Ishikawa (cell line): Measurements from ENCODE around the gene SDK2.

ENCODE experiments used
- RAD21 ChIP-seq: IDR thresholded peaks from 2 replicates; pipeline ENCODE4 v1.6.1; 2012; ENCODE audit warnings: low read depth
- USF1 ChIP-seq: IDR thresholded peaks from 2 replicates; pipeline ENCODE4 v1.6.1; 2012

GRCh38 chr17:73544333-73544732, 99.9 kb downstream of the SDK2 start:
- TF ChIP-seq RAD21 = no peak
- no peak for TF ChIP-seq USF1
